ENCODE data around the gene TRERF1.
"Not testable (repeated sequence)": the region's sequence is repeated elsewhere in the genome, so short reads cannot be mapped to it uniquely, and the experiment has no call there.

Gene TRERF1

DNA sequence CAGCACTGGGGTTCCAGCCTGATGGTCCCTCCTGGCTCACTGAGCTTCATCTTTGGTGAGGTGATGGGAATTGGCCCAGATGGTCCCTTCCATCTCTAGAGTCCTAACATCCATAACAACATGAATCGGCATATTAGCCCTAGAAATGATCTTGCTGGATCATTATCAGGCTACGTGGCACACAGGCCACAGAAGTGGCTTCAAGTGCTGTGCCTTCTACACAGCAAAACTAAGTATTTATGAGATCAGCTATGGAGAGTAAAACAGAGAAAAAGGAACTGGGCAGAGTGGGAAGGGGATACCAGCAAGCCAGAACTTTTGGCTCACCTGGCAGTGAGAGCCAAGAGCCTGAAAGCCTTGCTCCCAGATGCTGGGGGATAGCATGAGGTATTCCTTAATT lies 116.9 kb downstream of the TRERF1 start:
- no peak for DNase-seq (ENCODE audit: low spot score)
- in situ Hi-C loops (cut with MboI; ENCODE audit: low sequenced_read_pairs, unreplicated experiment) = no loop called here
- no peak for TF ChIP-seq CTCF (IDR thresholded peaks at IDR 0.05; ENCODE audit: borderline replicate concordance, control extremely low read depth, extremely low read depth, insufficient read depth, missing control alignments)

- in situ Hi-C loops (cut with MboI; ENCODE audit: low sequenced_read_pairs, unreplicated experiment) = no loop called here
- DNase-seq (ENCODE audit: low spot score) = no peak
- TF ChIP-seq CTCF (IDR thresholded peaks at IDR 0.05; ENCODE audit: borderline replicate concordance, control extremely low read depth, extremely low read depth, insufficient read depth, missing control alignments) = no peak
These were observed 118.1 kb downstream of the TRERF1 start for GRCh38 chr6:42333612-42334011.

- no peak for TF ChIP-seq CTCF (IDR thresholded peaks at IDR 0.05; ENCODE audit: borderline replicate concordance, control extremely low read depth, extremely low read depth, insufficient read depth, missing control alignments)
- no peak for DNase-seq (ENCODE audit: low spot score)
- in situ Hi-C loops (cut with MboI; ENCODE audit: low sequenced_read_pairs, unreplicated experiment) = no loop called here
These were observed 118.8 kb downstream of the TRERF1 start for GRCh38 chr6:42332916-42333315.

GRCh38 chr6:42331019-42331418 lies 120.7 kb downstream of the TRERF1 start:
- DNase-seq (ENCODE audit: low spot score) = no peak
- in situ Hi-C loops (cut with MboI; ENCODE audit: low sequenced_read_pairs, unreplicated experiment) = no loop called here

DNA sequence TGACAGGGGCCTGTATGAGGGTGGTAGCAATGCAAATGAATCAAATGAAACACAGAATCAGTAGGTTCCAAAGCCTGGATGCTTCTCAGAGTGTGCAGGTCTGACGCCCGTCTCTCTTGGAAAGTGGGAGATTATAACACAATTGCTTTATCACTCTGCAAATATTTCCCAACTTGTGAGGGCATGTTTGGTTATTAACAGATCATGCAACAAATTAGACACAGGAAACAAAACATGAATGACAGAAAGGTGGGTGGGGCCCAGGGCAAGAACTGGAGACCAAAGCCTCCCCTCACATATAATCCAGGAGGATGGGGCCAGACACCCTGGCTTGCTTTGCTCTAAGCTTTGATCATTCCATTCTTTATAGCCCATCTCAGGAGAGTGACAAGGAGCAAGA lies 125.5 kb downstream of the TRERF1 start:
- in situ Hi-C loops (cut with MboI; ENCODE audit: low sequenced_read_pairs, unreplicated experiment) = no loop called here
- no peak for DNase-seq (ENCODE audit: low spot score)
- TF ChIP-seq CTCF (IDR thresholded peaks at IDR 0.05; ENCODE audit: borderline replicate concordance, control extremely low read depth, extremely low read depth, insufficient read depth, missing control alignments) = no peak

More at GRCh38 chr6:42331019-42331418, 120.7 kb downstream of the TRERF1 start:
- no peak for TF ChIP-seq CTCF (IDR thresholded peaks at IDR 0.05; ENCODE audit: borderline replicate concordance, control extremely low read depth, extremely low read depth, insufficient read depth, missing control alignments)

DNA sequence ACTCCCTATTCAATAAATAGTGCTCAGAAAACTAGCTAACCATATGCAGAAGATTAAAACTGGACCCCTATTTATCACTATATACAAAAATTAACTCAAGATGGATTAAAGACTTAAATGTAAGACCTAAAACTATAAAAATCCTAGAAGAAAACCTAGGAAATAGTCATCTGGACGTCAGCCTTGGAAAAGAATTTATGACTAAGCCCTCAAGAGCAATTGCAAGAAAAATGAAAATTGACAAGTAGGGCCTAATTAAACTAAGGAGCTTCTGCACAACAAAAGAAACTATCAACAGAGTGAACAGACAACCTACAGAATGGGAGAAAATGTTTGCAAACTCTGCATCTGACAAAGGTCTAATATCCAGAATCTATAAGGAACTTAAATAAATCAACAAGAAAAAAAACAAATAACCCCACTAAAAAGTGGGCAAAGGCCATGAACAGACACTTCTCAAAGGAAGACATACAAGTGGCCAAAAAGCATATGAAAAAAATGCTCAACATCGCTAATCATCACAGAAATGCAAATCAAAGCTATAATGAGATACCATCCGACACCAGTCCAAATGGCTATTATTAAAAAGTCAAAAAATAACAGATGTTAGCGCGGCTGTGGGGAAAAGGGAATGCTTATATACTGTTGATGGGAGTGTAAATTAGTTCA lies 126.9 kb downstream of the TRERF1 start:
- DNase-seq (ENCODE audit: low spot score); in situ Hi-C loops (cut with MboI; ENCODE audit: low sequenced_read_pairs, unreplicated experiment): not testable (repeated sequence)

DNA sequence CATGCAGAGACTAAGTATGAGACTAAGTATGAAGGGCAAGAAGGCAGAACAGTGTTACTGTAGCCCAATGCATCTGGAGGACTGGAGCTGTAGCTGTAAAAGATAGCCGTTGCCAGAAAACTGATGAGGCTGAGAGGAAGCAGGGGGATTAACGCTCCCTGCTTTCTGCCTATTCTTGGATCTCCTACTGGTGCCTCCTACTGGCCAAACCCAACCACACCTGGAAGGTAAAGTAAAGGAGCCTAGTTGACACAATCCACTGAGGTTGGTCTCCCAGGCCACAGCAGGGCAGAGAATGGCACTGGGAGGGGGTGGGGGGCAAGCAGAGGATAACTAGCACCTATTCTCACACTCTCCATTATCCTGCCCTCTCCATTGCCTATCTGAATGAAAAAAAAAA lies 129.1 kb downstream of the TRERF1 start:
- in situ Hi-C loops (cut with MboI; ENCODE audit: low sequenced_read_pairs, unreplicated experiment) = no loop called here
- no peak for TF ChIP-seq CTCF (IDR thresholded peaks at IDR 0.05; ENCODE audit: borderline replicate concordance, control extremely low read depth, extremely low read depth, insufficient read depth, missing control alignments)
- DNase-seq (ENCODE audit: low spot score) = no peak

All from GM13976 (cell line).